H1 (cell line): ENCODE data around the gene NANOS3. TPM values are rescaled to one million over a fixed set of nuclear protein-coding genes. Genes with fewer than 3 reads are reported as not detected.

ENCODE experiments used
- CTCF ChIA-PET: fragments of 300-600 bp; sonication (Branson Sonifier 250); formaldehyde crosslinking; loops from one replicate; lab custom pipeline; 2021; ENCODE audit not compliant: partially characterized antibody; lab: Charles Lee
- POLR2A ChIA-PET: fragments of 300-600 bp; sonication (Branson Sonifier 250); formaldehyde crosslinking; loops from one replicate; lab custom pipeline; 2021; ENCODE audit warnings: inconsistent platforms; ENCODE audit not compliant: partially characterized antibody; lab: Charles Lee
- DNase-seq, 2 experiments: peaks; one replicate each; pipeline versions ENCODE4 v3.0.0 to v3.0.0-alpha.2; 2010 to 2022; ENCODE audit warnings: low spot score in 2 of 2, low read depth in 1 of 2, mixed read lengths in 1 of 2
- FAIRE-seq: peaks from 2 replicates; lab custom pipeline; 2011; peaks lifted over from hg19 to GRCh38; lab: Jason Lieb, UNC
- H2AFZ ChIP-seq: 2 replicates; pipeline ENCODE4 v1.8.1; 2012; ENCODE audit warnings: low read length, inconsistent platforms
- H2AK5ac ChIP-seq: 2 replicates; pipeline ENCODE4 v1.6.1; 2013; ENCODE audit warnings: low read depth, low read length
- H2BK120ac ChIP-seq: replicated peaks from 2 replicates; pipeline ENCODE3; 2013; ENCODE audit warnings: low read depth, low read length, inconsistent platforms
- H2BK12ac ChIP-seq: 2 replicates; pipeline ENCODE4 v1.6.1; 2013; ENCODE audit warnings: low read depth, low read length
- H2BK15ac ChIP-seq: 2 replicates; pipeline ENCODE4 v1.6.1; 2013; ENCODE audit warnings: low read length
- H2BK20ac ChIP-seq: 2 replicates; pipeline ENCODE4 v1.6.1; 2013; ENCODE audit warnings: low read length
- H2BK5ac ChIP-seq: 2 replicates; pipeline ENCODE4 v1.6.1; 2013; ENCODE audit warnings: low read depth, low read length
- H3K14ac ChIP-seq: 2 replicates; pipeline ENCODE4 v1.6.1; 2013; ENCODE audit warnings: inconsistent platforms; ENCODE audit not compliant: insufficient read length
- H3K18ac ChIP-seq: 2 replicates; pipeline ENCODE4 v1.6.1; 2013; ENCODE audit warnings: low read length; ENCODE audit errors: extremely low read depth
- H3K23ac ChIP-seq: 2 replicates; pipeline ENCODE4 v1.6.1; 2013; ENCODE audit warnings: inconsistent platforms; ENCODE audit not compliant: insufficient read length
- H3K23me2 ChIP-seq: 2 replicates; pipeline ENCODE4 v1.6.1; 2013; ENCODE audit warnings: low read depth, low read length
- H3K27ac ChIP-seq: 2 replicates; pipeline ENCODE4 v1.6.1; 2011; ENCODE audit warnings: low read depth, low read length, inconsistent platforms
- H3K27me3 ChIP-seq, 4 experiments: replicated peaks in 1 of 4; 1 replicate in 1 of 4; 2 replicates in 3 of 4; pipeline versions ENCODE4 v1.6.1 to v1.8.1; 2011 to 2013; ENCODE audit warnings: low read length in 3 of 4, mild to moderate bottlenecking in 3 of 4, inconsistent platforms in 2 of 4, mixed read lengths in 2 of 4, moderate library complexity in 1 of 4; ENCODE audit not compliant: control insufficient read depth in 3 of 4, insufficient read depth in 3 of 4; ENCODE audit errors: extremely low read depth in 1 of 4
- H3K36me3 ChIP-seq, 4 experiments: 2 replicates each; pipeline versions ENCODE4 v1.6.1 to v1.8.1; 2011 to 2013; ENCODE audit warnings: mild to moderate bottlenecking in 4 of 4, low read length in 3 of 4, moderate library complexity in 2 of 4, control low read depth in 1 of 4, inconsistent platforms in 1 of 4; ENCODE audit not compliant: insufficient read depth in 4 of 4, control insufficient read depth in 2 of 4
- H3K4ac ChIP-seq: replicated peaks from 2 replicates; pipeline ENCODE3; 2013; ENCODE audit warnings: low read length, low read depth, mixed read lengths, inconsistent platforms; ENCODE audit not compliant: insufficient read length
- H3K4me1 ChIP-seq, 4 experiments: replicated peaks in 1 of 4; 1 replicate in 1 of 4; 2 replicates in 3 of 4; pipeline versions ENCODE4 v1.6.1 to v1.8.1; 2011 to 2013; ENCODE audit warnings: low read length in 3 of 4, inconsistent platforms in 2 of 4, mixed read lengths in 1 of 4; ENCODE audit not compliant: insufficient read depth in 4 of 4, control insufficient read depth in 3 of 4
- H3K4me2 ChIP-seq, 2 experiments: 2 replicates each; pipeline versions ENCODE4 v1.6.1 to v1.8.1; 2011 to 2013; ENCODE audit warnings: low read depth in 2 of 2, low read length in 2 of 2, control low read depth in 1 of 2, inconsistent platforms in 1 of 2, mild to moderate bottlenecking in 1 of 2; ENCODE audit not compliant: insufficient read depth in 1 of 2
- H3K4me3 ChIP-seq, 4 experiments: fragments of 200-600, 300-600 bp in 1 of 4; sonication (generic), shearing (Covaris generic), sonication (Bioruptor Twin) in 1 of 4; 2 replicates each; pipeline versions ENCODE4 v1.5.1 to v1.8.1; 2011 to 2016; ENCODE audit warnings: low read length in 4 of 4, low read depth in 3 of 4, control low read depth in 2 of 4, inconsistent platforms in 2 of 4, mild to moderate bottlenecking in 2 of 4, mixed read lengths in 1 of 4, moderate library complexity in 1 of 4; ENCODE audit not compliant: insufficient read depth in 2 of 4; ENCODE audit errors: extremely low read depth in 1 of 4
- H3K56ac ChIP-seq: replicated peaks from 2 replicates; pipeline ENCODE3; 2013; ENCODE audit warnings: low read depth, mild to moderate bottlenecking, mixed read lengths, low read length, inconsistent platforms; ENCODE audit not compliant: insufficient read length
- H3K79me1 ChIP-seq: 2 replicates; pipeline ENCODE4 v1.6.1; 2013; ENCODE audit warnings: low read depth, low read length, control low read depth
- H3K79me2 ChIP-seq, 2 experiments: 2 replicates each; pipeline versions ENCODE4 v1.6.1 to v1.8.1; 2012 to 2013; ENCODE audit warnings: low read length in 2 of 2, mild to moderate bottlenecking in 2 of 2, inconsistent platforms in 1 of 2; ENCODE audit not compliant: insufficient read depth in 2 of 2, control insufficient read depth in 1 of 2
- H3K9ac ChIP-seq, 4 experiments: replicated peaks in 1 of 4; 1 replicate in 1 of 4; 2 replicates in 3 of 4; pipeline versions ENCODE4 v1.6.1 to v1.8.1; 2011 to 2013; ENCODE audit warnings: low read depth in 3 of 4, low read length in 3 of 4, control low read depth in 2 of 4, mild to moderate bottlenecking in 2 of 4, moderate library complexity in 2 of 4, inconsistent platforms in 1 of 4; ENCODE audit errors: extremely low read depth in 1 of 4
- H3K9me3 ChIP-seq, 2 experiments: 2 replicates each; pipeline versions ENCODE4 v1.6.1 to v1.8.1; 2012 to 2013; ENCODE audit warnings: mild to moderate bottlenecking in 2 of 2, moderate library complexity in 2 of 2, control low read depth in 1 of 2, inconsistent platforms in 1 of 2, low read depth in 1 of 2, low read length in 1 of 2, mixed read lengths in 1 of 2; ENCODE audit not compliant: insufficient read depth in 2 of 2
- H4K20me1 ChIP-seq, 2 experiments: replicated peaks in 1 of 2; 2 replicates each; pipeline versions ENCODE3 to v1.8.1; 2011 to 2013; ENCODE audit warnings: inconsistent platforms in 2 of 2, low read length in 2 of 2, mild to moderate bottlenecking in 1 of 2; ENCODE audit not compliant: insufficient read depth in 2 of 2, control insufficient read depth in 1 of 2
- H4K5ac ChIP-seq: 2 replicates; pipeline ENCODE4 v1.6.1; 2013; ENCODE audit warnings: low read length, low read depth, mixed read lengths, inconsistent platforms; ENCODE audit not compliant: insufficient read length
- H4K8ac ChIP-seq: 2 replicates; pipeline ENCODE4 v1.8.0; 2013; ENCODE audit warnings: mild to moderate bottlenecking, moderate library complexity, low read length, inconsistent platforms; ENCODE audit not compliant: insufficient read depth; ENCODE audit errors: extremely low read depth
- H4K91ac ChIP-seq: replicated peaks from 2 replicates; pipeline ENCODE3; 2013; ENCODE audit warnings: low read length, mixed read lengths, inconsistent platforms; ENCODE audit not compliant: insufficient read length
- CHD1 ChIP-seq: IDR thresholded peaks from 2 replicates; pipeline ENCODE4 v1.6.1; 2012; ENCODE audit warnings: low read depth, low read length, improper control_type of control experiment
- EGR1 ChIP-seq: IDR thresholded peaks from 2 replicates; pipeline ENCODE4 v1.6.1; 2011; ENCODE audit warnings: low read depth, low read length, borderline replicate concordance
- GTF2F1 ChIP-seq: IDR thresholded peaks from 2 replicates; pipeline ENCODE4 v1.6.1; 2012; ENCODE audit warnings: low read depth, low read length, improper control_type of control experiment, borderline replicate concordance
- POLR2A ChIP-seq, 2 experiments: IDR thresholded peaks; 1 replicate in 1 of 2; 2 replicates in 1 of 2; pipeline ENCODE4 v1.6.1; 2011; ENCODE audit warnings: low read depth in 2 of 2, low read length in 2 of 2, mild to moderate bottlenecking in 2 of 2; ENCODE audit errors: control extremely low read depth in 1 of 2
- WGBS, 2 experiments: shearing (Covaris generic) in 1 of 2; methylation state at CpG; one replicate each; pipeline versions ENCODE4 v1.1.6 to v1.1.7; 2013 to 2015; ENCODE audit warnings: low lambda C conversion rate in 2 of 2, mixed read lengths in 2 of 2, inconsistent platforms in 1 of 2, low coverage in 1 of 2, missing lambda C conversion rate in 1 of 2; ENCODE audit not compliant: insufficient replicate concordance in 2 of 2, insufficient coverage in 1 of 2, insufficient read length in 1 of 2; ENCODE audit errors: extremely low coverage in 1 of 2, missing lambda C conversion rate in 1 of 2; 5-methylcytosine and 5-hydroxymethylcytosine counted together
- polyA plus RNA-seq, 7 experiments: library from polyadenylated mRNA; depleted of rRNA in 3 of 7; stranded (reverse) in 5 of 7; unstranded in 2 of 7; fragments of >200 nt in 5 of 7; fragments of 200-250 nt in 2 of 7; gene quantifications; 1 replicate in 5 of 7; 2 replicates in 1 of 7; 4 replicates in 1 of 7; pipeline versions ENCODE4 v1.2.1 to v1.2.3, GENCODE V29; 2011 to 2013; ENCODE audit warnings: missing spikeins in 2 of 7, mixed read lengths in 2 of 7
- total RNA-seq: library from RNA; stranded (reverse); fragmentation: NEBNext Ultra II Directional; extraction: Animal tissue kit (Norgen Biotek cat#: 25700); gene quantifications from 2 replicates; pipeline ENCODE4 v1.2.1, GENCODE V29; 2021
- TF ChIP-seq, protein P1 (sequence below): IDR thresholded peaks from 2 replicates; pipeline ENCODE4 v1.6.1; 2011; ENCODE audit warnings: low read length, improper control_type of control experiment

The NANOS3 gene
- total and polyA plus RNA-seq, 2 of the 8 experiments (the other 6 are each of a cell fraction or from before 2014, with no cell fraction given), result 0.62 TPM; not detected in 1

DNA sequence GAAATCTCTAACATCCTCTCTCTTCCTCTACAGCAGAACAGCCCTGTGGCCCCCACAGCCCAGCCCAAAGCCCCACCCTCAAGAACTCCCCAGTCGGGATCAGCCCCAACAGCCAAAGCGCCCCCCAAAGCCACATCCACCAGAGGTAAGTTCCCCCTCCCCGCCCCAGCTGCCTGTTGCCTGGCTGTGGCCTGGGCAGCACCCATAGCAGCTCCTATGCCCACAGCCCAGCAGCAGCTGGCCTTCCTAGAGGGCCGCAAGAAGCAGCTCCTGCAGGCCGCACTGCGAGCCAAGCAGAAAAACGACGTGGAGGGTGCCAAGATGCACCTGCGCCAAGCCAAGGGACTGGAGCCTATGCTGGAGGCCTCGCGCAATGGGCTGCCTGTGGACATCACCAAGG, 43.6 kb downstream of the NANOS3 start:
- POLR2A ChIA-PET, result interaction anchor here (0.7 to 2.4 kb wide), 8 partner anchors 9 to 42 kb away, joined by 3 to 21 read pairs (median 6); partner anchors contain the start of genes DCAF15 and PODNL1
- TF ChIP-seq GTF2F1, result no peak
- no peak for TF ChIP-seq POLR2A (IDR thresholded peaks at IDR 0.05; ENCODE audit: control extremely low read depth in 1 of 2, low read depth in 2 of 2, low read length in 2 of 2)
- TF ChIP-seq, protein P1, sequence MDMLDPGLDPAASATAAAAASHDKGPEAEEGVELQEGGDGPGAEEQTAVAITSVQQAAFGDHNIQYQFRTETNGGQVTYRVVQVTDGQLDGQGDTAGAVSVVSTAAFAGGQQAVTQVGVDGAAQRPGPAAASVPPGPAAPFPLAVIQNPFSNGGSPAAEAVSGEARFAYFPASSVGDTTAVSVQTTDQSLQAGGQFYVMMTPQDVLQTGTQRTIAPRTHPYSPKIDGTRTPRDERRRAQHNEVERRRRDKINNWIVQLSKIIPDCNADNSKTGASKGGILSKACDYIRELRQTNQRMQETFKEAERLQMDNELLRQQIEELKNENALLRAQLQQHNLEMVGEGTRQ, result no peak
- no peak for TF ChIP-seq CHD1
- no peak for TF ChIP-seq EGR1
- TF ChIP-seq, all 59 proteins: peak for 0
- H3K4me3 ChIP-seq, result no peak overlapping the region
- no peak overlapping the region for H3K56ac ChIP-seq
- H3K23ac ChIP-seq, result no peak overlapping the region
- no peak overlapping the region for H3K4ac ChIP-seq
- H3K27ac ChIP-seq, result no peak overlapping the region
- no peaks in the 10 kb centered on the region for H3K27me3 ChIP-seq
- H3K79me2 ChIP-seq, result no peaks in the 10 kb centered on the region
- no peak overlapping the region for H3K4me2 ChIP-seq
- no peak overlapping the region for H2AFZ ChIP-seq
- H4K20me1 ChIP-seq, result peaks cover 0 to 3% of the 10 kb centered on the region in 2 experiments
- no peak overlapping the region for H3K9ac ChIP-seq
- H3K23me2 ChIP-seq, result no peaks in the 10 kb centered on the region
- DNase-seq (no peak), FAIRE-seq (no peak)
- no peaks in the 10 kb centered on the region for H3K79me1 ChIP-seq
- no peak overlapping the region for H2BK12ac ChIP-seq
- no peak overlapping the region for H2AK5ac ChIP-seq
- H3K4me1 ChIP-seq, result no peaks in the 10 kb centered on the region
- no peak overlapping the region for H4K91ac ChIP-seq
- peaks cover 9 to 10% of the 10 kb centered on the region in 2 experiments for H3K9me3 ChIP-seq
- 92% methylated on average over 10 of the region's 11 CpGs; no CpG with 5 or more reads in 1 of the 2 experiments for WGBS, 2 experiments
- H2BK120ac ChIP-seq, result no peak overlapping the region
- H3K36me3 ChIP-seq, result peaks cover 7 to 45% (median 36%) of the 10 kb centered on the region in 4 experiments
- no peak overlapping the region for H3K14ac ChIP-seq
- H4K8ac ChIP-seq, result no peak overlapping the region
- no peak overlapping the region for H3K18ac ChIP-seq
- H2BK5ac ChIP-seq, result no peak overlapping the region
- no peak overlapping the region for H2BK15ac ChIP-seq
- CTCF ChIA-PET, result interaction anchor here (0.6 to 1.3 kb wide), 5 partner anchors 14 to 123 kb away, joined by 3 read pairs; partner anchors contain the start of gene BRME1
- H4K5ac ChIP-seq, result no peak overlapping the region
- no peak overlapping the region for H2BK20ac ChIP-seq
